ENCODE data around the gene ACTL7A.
"Not testable (repeated sequence)": the region's sequence is repeated elsewhere in the genome, so short reads cannot be mapped to it uniquely, and the experiment has no call there.

Gene ACTL7A

GRCh38 chr9:108861997-108862396, at the start of gene ACTL7A:
Gene ACTL7A (plus strand): TSS chr9:108862266. CDS start chr9:108862323, 57 bp downstream.
- DNase-seq (ENCODE audit: low read depth) = no peak

GRCh38 chr9:108812396-108813025, 49.6 kb upstream of the ACTL7A start:
- no peak for DNase-seq (ENCODE audit: low read depth)

- DNase-seq (ENCODE audit: low read depth) = peak; percentile 29
Measured at GRCh38 chr9:108813951-108814601, 48.0 kb upstream of the ACTL7A start.

GRCh38 chr9:108815156-108815555, 46.9 kb upstream of the ACTL7A start:
- DNase-seq (ENCODE audit: low read depth) = no peak

GRCh38 chr9:108816037-108816436, 46.0 kb upstream of the ACTL7A start:
- DNase-seq (ENCODE audit: low read depth) = no peak

GRCh38 chr9:108823829-108824228, 38.2 kb upstream of the ACTL7A start:
- no peak for DNase-seq (ENCODE audit: low read depth)

GRCh38 chr9:108830272-108830671, 31.8 kb upstream of the ACTL7A start:
- DNase-seq (ENCODE audit: low read depth) = no peak

- DNase-seq (ENCODE audit: low read depth) = no peak
Measured at GRCh38 chr9:108831496-108832178, 30.4 kb upstream of the ACTL7A start.

GRCh38 chr9:108832179-108832500, 29.9 kb upstream of the ACTL7A start:
- DNase-seq (ENCODE audit: low read depth) = no peak

GRCh38 chr9:108834959-108835665, 27.0 kb upstream of the ACTL7A start:
- no peak for DNase-seq (ENCODE audit: low read depth)

- DNase-seq (ENCODE audit: low read depth) = no peak
Measured at GRCh38 chr9:108835831-108836230, 26.2 kb upstream of the ACTL7A start.

GRCh38 chr9:108836319-108836718, 25.7 kb upstream of the ACTL7A start:
- DNase-seq (ENCODE audit: low read depth) = no peak

GRCh38 chr9:108836781-108837180, 25.3 kb upstream of the ACTL7A start:
- DNase-seq (ENCODE audit: low read depth) = no peak

GRCh38 chr9:108837530-108837929, 24.5 kb upstream of the ACTL7A start:
- no peak for DNase-seq (ENCODE audit: low read depth)

- DNase-seq (ENCODE audit: low read depth) = no peak
Measured at GRCh38 chr9:108838017-108838416, 24.0 kb upstream of the ACTL7A start.

- DNase-seq (ENCODE audit: low read depth) = not testable (repeated sequence)
Measured at GRCh38 chr9:108839561-108839960, 22.5 kb upstream of the ACTL7A start.

- no peak for DNase-seq (ENCODE audit: low read depth)
Measured at GRCh38 chr9:108842610-108843295, 19.3 kb upstream of the ACTL7A start.

GRCh38 chr9:108844391-108844790, 17.7 kb upstream of the ACTL7A start:
- DNase-seq (ENCODE audit: low read depth) = no peak

GRCh38 chr9:108844856-108845255, 17.2 kb upstream of the ACTL7A start:
- no peak for DNase-seq (ENCODE audit: low read depth)

- no peak for DNase-seq (ENCODE audit: low read depth)
Measured at GRCh38 chr9:108845507-108845906, 16.6 kb upstream of the ACTL7A start.

- no peak for DNase-seq (ENCODE audit: low read depth)
Measured at GRCh38 chr9:108845947-108846346, 16.1 kb upstream of the ACTL7A start.

- DNase-seq (ENCODE audit: low read depth) = not testable (repeated sequence)
Measured at GRCh38 chr9:108848296-108848695, 13.8 kb upstream of the ACTL7A start.
